GM19238 (cell line): Measurements from ENCODE around the gene PRSS22.

Experiments
- DNase-seq: peaks from one replicate; pipeline ENCODE4 v3.0.0; 2011; ENCODE audit warnings: low spot score; ENCODE audit not compliant: insufficient read length

PRSS22 gene

GRCh38 chr16:2881783-2882649 lies 24.0 kb upstream of the PRSS22 start:
- DNase-seq: no peak

GRCh38 chr16:2879854-2880508 lies 22.0 kb upstream of the PRSS22 start:
- DNase-seq: no peak

GRCh38 chr16:2874912-2875362 lies 17.0 kb upstream of the PRSS22 start:
- peak; percentile 71 for DNase-seq

GRCh38 chr16:2874032-2874911 lies 16.3 kb upstream of the PRSS22 start:
- DNase-seq: no peak

DNA sequence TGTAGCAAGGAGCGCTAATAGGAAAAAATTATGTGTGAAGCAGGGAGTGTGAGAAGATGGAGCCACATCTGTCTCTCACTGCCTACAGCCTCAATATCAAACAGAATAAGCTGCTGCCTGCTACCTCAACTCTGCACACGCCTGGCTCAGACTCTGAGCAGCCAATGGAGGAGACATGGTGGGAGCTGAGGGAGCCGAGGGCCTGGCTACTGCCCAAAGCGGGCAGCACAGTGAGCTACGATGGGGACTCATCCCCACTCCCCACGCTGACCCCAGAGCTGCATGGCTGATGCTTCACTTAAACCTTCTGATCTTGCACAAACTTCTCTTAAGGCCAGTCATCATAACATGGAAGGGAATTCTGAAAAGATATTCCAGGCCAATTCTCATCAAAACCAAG lies 14.0 kb upstream of the PRSS22 start:
- no peak for DNase-seq

DNA sequence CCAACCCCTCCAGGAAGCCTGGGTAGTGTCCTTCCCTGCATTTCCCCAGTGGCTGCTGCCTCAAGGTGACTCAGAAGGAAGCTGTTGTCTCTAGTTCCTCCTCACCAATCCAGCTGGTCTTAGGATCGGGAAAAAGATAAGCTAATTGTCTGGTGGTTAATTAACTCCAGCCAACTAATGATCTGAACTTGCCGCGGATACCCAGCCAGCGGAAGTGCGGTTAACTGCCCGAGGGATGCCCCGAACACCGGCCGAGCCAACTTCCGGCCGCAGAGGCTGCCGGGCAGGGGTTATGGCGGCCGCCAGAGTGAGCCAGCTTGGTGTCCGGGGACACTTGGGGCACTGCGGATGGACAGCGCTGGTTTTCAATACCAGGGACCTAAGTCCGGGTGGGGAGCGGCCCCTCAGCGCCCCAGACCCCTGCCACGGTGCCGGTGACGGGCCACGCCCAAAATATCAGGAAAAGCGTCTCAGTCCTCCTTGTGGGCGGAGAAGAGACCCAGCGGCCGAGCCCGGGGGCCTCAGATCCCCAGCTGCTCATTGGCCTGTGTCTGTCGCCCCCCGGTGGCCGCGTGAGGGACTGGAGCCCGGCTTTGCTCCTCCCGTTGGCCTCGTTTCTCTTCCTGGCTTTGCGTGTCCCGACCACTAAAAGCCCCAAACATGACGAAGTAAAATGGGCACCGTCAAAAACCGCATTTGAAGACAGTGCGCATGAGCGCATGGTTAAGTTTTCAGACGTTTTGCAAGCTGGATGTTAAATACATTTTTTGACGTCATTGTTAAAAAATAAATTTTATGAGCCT lies 10.2 kb upstream of the PRSS22 start:
- peak; percentile 99 for DNase-seq

GRCh38 chr16:2867661-2867986 lies 9.7 kb upstream of the PRSS22 start:
- no peak for DNase-seq

DNA sequence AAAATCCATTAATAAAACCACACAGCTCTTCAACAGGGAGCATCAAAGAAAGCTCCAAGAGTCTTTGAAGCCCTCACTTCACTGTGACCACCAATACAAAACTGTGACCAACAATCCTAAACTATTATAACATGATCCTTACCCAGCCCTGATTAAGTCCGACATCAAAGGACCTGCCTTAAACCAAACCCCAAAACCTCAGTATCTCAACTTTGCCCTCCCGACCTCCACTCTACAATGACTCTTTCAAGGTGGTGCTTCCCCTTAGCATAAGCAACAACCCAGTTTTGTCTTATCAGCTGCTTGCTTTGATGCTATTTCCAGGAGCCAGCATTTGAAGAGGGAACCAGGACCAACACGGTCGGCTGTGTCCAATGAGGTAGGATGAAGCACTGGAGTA lies 8.5 kb upstream of the PRSS22 start:
- no peak for DNase-seq

- DNase-seq: no peak
Observed at GRCh38 chr16:2865651-2866050, 7.7 kb upstream of the PRSS22 start.

- DNase-seq: no peak
Observed at GRCh38 chr16:2860826-2861567, 3.0 kb upstream of the PRSS22 start.

DNA sequence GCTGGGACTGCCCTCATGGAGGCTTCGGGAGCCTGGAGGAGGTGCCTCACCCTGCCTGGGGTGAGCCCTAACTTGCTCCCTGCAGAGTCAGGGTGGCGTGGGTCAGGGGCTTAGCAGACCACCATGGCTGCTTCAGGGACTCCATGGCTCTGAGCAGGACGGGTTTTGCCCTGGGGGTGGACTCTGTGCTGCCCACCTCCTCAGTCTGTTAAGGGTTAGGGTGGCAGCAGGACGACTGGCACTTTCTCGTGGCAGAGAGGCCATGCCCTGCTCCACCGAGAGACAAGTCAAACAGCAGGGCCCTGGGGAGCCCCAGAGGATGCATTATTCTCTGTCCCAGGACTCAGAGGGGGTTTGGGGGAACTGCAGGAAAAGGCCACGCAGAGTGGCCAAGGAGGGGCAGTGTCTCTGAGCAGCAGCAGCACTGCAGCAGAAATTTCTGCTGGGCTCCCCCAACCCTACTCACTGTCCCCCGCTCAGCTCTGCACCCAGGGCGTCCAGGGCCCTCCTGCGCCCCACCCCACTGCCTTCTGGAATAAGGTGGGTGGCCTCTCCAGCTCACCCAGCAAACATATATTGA lies 1.8 kb upstream of the PRSS22 start:
- no peak for DNase-seq

- DNase-seq: no peak
Observed at GRCh38 chr16:2858245-2859025, 465 bp upstream of the PRSS22 start.

GRCh38 chr16:2856686-2857450 lies 1.1 kb downstream of the PRSS22 start:
- no peak for DNase-seq

GRCh38 chr16:2856061-2856670 lies 1.8 kb downstream of the PRSS22 start:
- no peak for DNase-seq

DNA sequence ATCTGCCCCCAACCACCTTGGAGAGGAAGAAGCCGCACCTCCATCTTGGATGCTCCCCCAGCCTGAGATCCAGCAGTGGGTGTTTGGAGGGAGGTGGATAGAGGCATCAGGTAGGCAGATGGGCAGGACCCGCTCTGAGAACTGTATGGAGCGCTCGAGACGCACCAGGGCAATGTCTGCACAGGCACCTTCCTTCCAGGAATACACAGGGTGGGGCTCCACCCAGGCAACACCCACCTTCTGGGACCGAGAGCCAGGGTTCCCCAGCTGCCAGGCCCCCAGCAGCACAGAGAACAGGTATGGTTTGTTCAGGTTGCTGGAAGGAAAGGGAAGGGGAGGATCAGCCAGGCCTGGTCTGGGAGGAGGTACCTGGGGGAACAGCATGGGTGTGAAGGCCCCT lies 2.4 kb downstream of the PRSS22 start:
- DNase-seq: no peak

GRCh38 chr16:2854700-2855309 lies 3.2 kb downstream of the PRSS22 start:
- DNase-seq: no peak

- DNase-seq: no peak
Observed at GRCh38 chr16:2853531-2854073, 4.4 kb downstream of the PRSS22 start.
